K562 (cell line): Measurements from ENCODE around the gene ZBTB2. TPM values are rescaled to one million over a fixed set of nuclear protein-coding genes. Genes with fewer than 3 reads are reported as not detected.
A peak's percentile ranks its signal among the peaks of the same experiment; 100 is the strongest.

Source experiments
- ATAC-seq: fragments of 200-7000 bp; cut with Tn5 transposase; 3 replicates; pipeline ENCODE4 v1.9.1; 2020; ENCODE audit warnings: moderate library complexity
- BruUV-seq: library from RNA; stranded (reverse); fragments of 400-500 nt; replicated peaks from 2 replicates; lab custom pipeline; 2021; lab: Mats Ljungman, UMichigan
- CTCF ChIA-PET: fragments of 300-600 bp; formaldehyde crosslinking; extraction: SDS; loops from one replicate; lab custom pipeline; 2021; ENCODE audit warnings: low intra/inter-chr PET ratio; lab: Yijun Ruan, JAX
- POLR2A ChIA-PET: fragments of 300-600, 350-650 bp; sonication (Branson Sonifier 250); formaldehyde crosslinking; extraction: SDS; loops from one replicate; lab custom pipeline; 2021; ENCODE audit warnings: antibody characterized with exemption, inconsistent platforms; lab: Yijun Ruan, JAX
- DNase-seq, 4 experiments: peaks; one replicate each; pipeline versions ENCODE4 v3.0.0 to v3.0.0-alpha.2; 2011 to 2018; ENCODE audit warnings: low spot score in 3 of 4, mixed read lengths in 3 of 4; ENCODE audit errors: extremely low read depth in 1 of 4
- FAIRE-seq: peaks from 2 replicates; lab custom pipeline; 2011; peaks lifted over from hg19 to GRCh38; lab: Jason Lieb, UNC
- H2AFZ ChIP-seq: 2 replicates; pipeline ENCODE4 v1.6.0; 2011; ENCODE audit warnings: low read depth, low read length, control low read depth, inconsistent platforms
- H3K27ac ChIP-seq: fragments of 200-600 bp; 3 replicates; pipeline ENCODE4 v1.8.0; 2011; ENCODE audit warnings: low read depth, mild to moderate bottlenecking, control low read depth, inconsistent platforms, low read length, moderate library complexity, mixed read lengths; ENCODE audit errors: extremely low read depth
- H3K27me3 ChIP-seq, 2 experiments: fragments of 300-600 bp in 1 of 2; 2 replicates in 1 of 2; 3 replicates in 1 of 2; pipeline versions ENCODE4 v1.6.0 to v1.8.0; 2011; ENCODE audit warnings: inconsistent platforms in 2 of 2, low read length in 2 of 2, mild to moderate bottlenecking in 1 of 2, mixed read lengths in 1 of 2, moderate library complexity in 1 of 2; ENCODE audit not compliant: control insufficient read depth in 2 of 2, insufficient read depth in 2 of 2
- H3K36me3 ChIP-seq: fragments of 300-600 bp; 3 replicates; pipeline ENCODE4 v1.8.0; 2011; ENCODE audit warnings: mild to moderate bottlenecking, low read length, inconsistent platforms; ENCODE audit not compliant: control insufficient read depth, insufficient read depth
- H3K4me1 ChIP-seq, 2 experiments: fragments of 200-600 bp in 1 of 2; replicated peaks in 1 of 2; 2 replicates in 1 of 2; 3 replicates in 1 of 2; pipeline versions ENCODE4 v1.5.1 to v1.8.0; 2011; ENCODE audit warnings: inconsistent platforms in 2 of 2, low read length in 2 of 2, mild to moderate bottlenecking in 1 of 2, mixed read lengths in 1 of 2, moderate library complexity in 1 of 2; ENCODE audit not compliant: control insufficient read depth in 2 of 2, insufficient read depth in 2 of 2
- H3K4me2 ChIP-seq: 2 replicates; pipeline ENCODE4 v1.6.1; 2011; ENCODE audit warnings: low read length, control low read depth, inconsistent platforms, mixed read lengths; ENCODE audit not compliant: insufficient read depth
- H3K4me3 ChIP-seq: fragments of 200-600 bp; sonication (generic), shearing (Covaris generic); 2 replicates; pipeline ENCODE4 v1.5.1; 2016; ENCODE audit warnings: control low read depth, inconsistent platforms
- H3K79me2 ChIP-seq: fragments of 200-600 bp; 3 replicates; pipeline ENCODE4 v1.8.0; 2011; ENCODE audit warnings: low read length, inconsistent platforms; ENCODE audit not compliant: control insufficient read depth, insufficient read depth
- H3K9ac ChIP-seq, 2 experiments: 2 replicates each; pipeline versions ENCODE4 v1.6.0 to v1.6.1; 2011; ENCODE audit warnings: low read depth in 2 of 2, low read length in 2 of 2, control low read depth in 1 of 2, inconsistent platforms in 1 of 2, mild to moderate bottlenecking in 1 of 2, mixed read lengths in 1 of 2; ENCODE audit not compliant: insufficient read depth in 1 of 2
- H3K9me1 ChIP-seq: one replicate; pipeline ENCODE4 v1.6.0; 2011; ENCODE audit warnings: inconsistent platforms, mild to moderate bottlenecking, low read length, moderate library complexity; ENCODE audit not compliant: control insufficient read depth, insufficient read depth
- H3K9me3 ChIP-seq: replicated peaks from 2 replicates; pipeline ENCODE4 v1.5.1; 2011; ENCODE audit warnings: low read depth, low read length, inconsistent platforms; ENCODE audit not compliant: control insufficient read depth, insufficient read depth
- H4K20me1 ChIP-seq: replicated peaks from 2 replicates; pipeline ENCODE4 v1.6.1; 2011; ENCODE audit warnings: low read length, inconsistent platforms, mixed read lengths; ENCODE audit not compliant: control insufficient read depth, insufficient read depth
- BMI1 ChIP-seq: fragments of 150-350 bp; IDR thresholded peaks from 2 replicates; pipeline ENCODE4 v1.6.1; 2014; ENCODE audit warnings: low read length
- CBX8 ChIP-seq: fragments of 200-600 bp; sonication (generic); IDR thresholded peaks from 2 replicates; pipeline ENCODE4 v1.6.1; 2012; ENCODE audit warnings: borderline replicate concordance, mixed run types, low read depth, mild to moderate bottlenecking, moderate library complexity, mixed read lengths, low read length, control low read depth, inconsistent platforms; ENCODE audit not compliant: poor library complexity, severe bottlenecking; ENCODE audit errors: extremely low read depth
- ELF2 ChIP-seq: fragments of 250-450 bp; sonication (Bioruptor Pico); IDR thresholded peaks from 2 replicates; pipeline ENCODE4 v1.5.0; 2021; ENCODE audit warnings: mild to moderate bottlenecking
- PTBP1 ChIP-seq: fragments of 200-400 bp; formaldehyde crosslinking; IDR thresholded peaks from 2 replicates; pipeline ENCODE4 v1.6.1; 2017; ENCODE audit warnings: low read depth, low read length
- ZFP36 ChIP-seq: fragments of 150-350 bp; IDR thresholded peaks from 2 replicates; pipeline ENCODE4 v1.6.1; 2018; ENCODE audit warnings: low read length, low read depth; ENCODE audit not compliant: partially characterized antibody
- ZNF121 ChIP-seq: sonication (generic); formaldehyde crosslinking; conservative IDR thresholded peaks from 2 replicates; pipeline ENCODE4 v1.8.0; 2022; ENCODE audit warnings: missing genetic modification reagents
- ZNF384 ChIP-seq: IDR thresholded peaks from 2 replicates; pipeline ENCODE4 v1.6.1; 2012; ENCODE audit warnings: low read depth, low read length, improper control_type of control experiment
- WGBS: fragments of 100-300 bp; shearing (Covaris generic); methylation state at CpG from one replicate; pipeline ENCODE4 v1.1.6; 2016; ENCODE audit warnings: low coverage, mixed read lengths; ENCODE audit not compliant: insufficient coverage; ENCODE audit errors: missing lambda C conversion rate; 5-methylcytosine and 5-hydroxymethylcytosine counted together
- in situ Hi-C: fragments of 300-500 bp; cut with MboI; formaldehyde crosslinking; loops from 4 replicates; pipeline ENCODE4 v1.15.0; 2018; ENCODE audit warnings: inconsistent platforms, mixed read lengths
- intact Hi-C: fragments of 100-400 bp; cut with micrococcal nuclease; formaldehyde crosslinking; loops from 2 replicates; pipeline ENCODE4 v1.14.2; 2022
- polyA plus RNA-seq, 8 experiments: library from polyadenylated mRNA; depleted of rRNA in 4 of 8; stranded (reverse) in 5 of 8; unstranded in 3 of 8; fragments of >200 nt; fragmentation: Nextera tagmentation in 2 of 8; fragmentation: Illumina TruSeq in 1 of 8; extraction: Ambion mirVana in 2 of 8; extraction: Trizol in 1 of 8; gene quantifications; 2 replicates each; pipeline versions ENCODE4 v1.2.1 to v1.2.3, GENCODE V29; 2011 to 2014; ENCODE audit warnings: inconsistent platforms in 1 of 8, missing spikeins in 1 of 8
- total RNA-seq, 7 experiments: library from RNA; depleted of rRNA in 6 of 7; stranded (reverse); fragments of >200 nt in 6 of 7; fragmentation: Illumina TruSeq in 2 of 7; extraction: Trizol in 2 of 7; gene quantifications; 2 replicates each; pipeline versions ENCODE4 v1.2.1 to v1.2.3, GENCODE V29; 2011 to 2021; ENCODE audit warnings: low replicate concordance in 1 of 7
- TF ChIP-seq, protein P1 (sequence below), 3 experiments: IDR thresholded peaks in 2 of 3; conservative IDR thresholded peaks in 1 of 3; 2 replicates each; pipeline ENCODE4 v1.5.1; 2011 to 2012; ENCODE audit warnings: low read length in 3 of 3, mild to moderate bottlenecking in 3 of 3, control low read depth in 2 of 3, improper control_type of control experiment in 1 of 3, inconsistent platforms in 1 of 3, low read depth in 1 of 3, mixed read lengths in 1 of 3, moderate library complexity in 1 of 3; ENCODE audit not compliant: insufficient read depth in 2 of 3
- TF ChIP-seq, protein P2 (sequence below): fragments of 250-450 bp; sonication (Bioruptor Pico); IDR thresholded peaks from 2 replicates; pipeline ENCODE4 v1.8.0; 2022; ENCODE audit warnings: inconsistent platforms

The ZBTB2 gene
- total and polyA plus RNA-seq, 9 of the 15 experiments (the other 6 are each of a cell fraction or from before 2014, with no cell fraction given): 5.1 to 26.2 (median 16.4) TPM

DNA sequence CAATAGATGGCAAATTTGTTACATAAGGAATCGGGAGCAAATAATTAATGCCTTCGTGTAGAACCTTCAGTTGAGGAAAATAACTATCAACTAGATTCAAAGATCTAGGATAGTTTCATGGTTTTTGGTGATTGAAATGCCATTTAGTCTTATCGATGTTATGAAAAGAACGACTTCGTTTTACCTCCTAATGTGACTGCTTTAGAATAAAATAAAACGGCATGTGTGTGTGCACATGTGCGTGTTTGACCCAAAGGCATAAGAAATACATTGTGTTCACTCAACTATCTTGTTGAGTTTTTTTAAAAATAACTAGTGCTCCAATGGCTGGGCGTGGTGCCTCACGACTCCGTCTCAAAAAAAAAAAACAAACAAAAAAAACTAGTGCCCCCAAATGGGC lies 37.6 kb downstream of the ZBTB2 start:
- H3K9me1 ChIP-seq: no peaks in the 10 kb centered on the region
- ATAC-seq (peak; percentile 14; the same call in 1 of the 3 replicates), FAIRE-seq (no peak), DNase-seq (no peak)
- WGBS: 19% methylated on average over 10 of the region's 10 CpGs
- no TSS peak for BruUV-seq
- no peak overlapping the region for H3K27ac ChIP-seq
- H4K20me1 ChIP-seq: 0 out of 2 replicates have a peak, but pooled peaks cover 4% of the 10 kb centered on the region
- intact Hi-C loops: no loop called here
- peaks cover 0 to 4% of the 10 kb centered on the region in 2 experiments; a peak in 3 of 5 replicates for H3K4me1 ChIP-seq
- POLR2A ChIA-PET: no interaction called here
- H3K4me3 ChIP-seq: no peak overlapping the region
- no peaks in the 10 kb centered on the region for H3K36me3 ChIP-seq
- H3K9me3 ChIP-seq: no peaks in the 10 kb centered on the region
- H3K79me2 ChIP-seq: no peaks in the 10 kb centered on the region
- peaks cover 46 to 52% of the 10 kb centered on the region in 2 experiments for H3K27me3 ChIP-seq
- CTCF ChIA-PET: no interaction called here
- H3K4me2 ChIP-seq: no peak overlapping the region
- H2AFZ ChIP-seq: no peak overlapping the region
- in situ Hi-C loops: no loop called here
- TF ChIP-seq PTBP1 (no peak), ZFP36 (peak; percentile 30), ELF2 (0 out of 2 replicates have a peak, but pooled peaks have one; percentile 14), CBX8 (peak; percentile 91), BMI1 (peak; percentile 62), ZNF121 (CRISPR knock-in tag) (no peak), ZNF384 (peak; percentile 64)
- TF ChIP-seq, protein P1, sequence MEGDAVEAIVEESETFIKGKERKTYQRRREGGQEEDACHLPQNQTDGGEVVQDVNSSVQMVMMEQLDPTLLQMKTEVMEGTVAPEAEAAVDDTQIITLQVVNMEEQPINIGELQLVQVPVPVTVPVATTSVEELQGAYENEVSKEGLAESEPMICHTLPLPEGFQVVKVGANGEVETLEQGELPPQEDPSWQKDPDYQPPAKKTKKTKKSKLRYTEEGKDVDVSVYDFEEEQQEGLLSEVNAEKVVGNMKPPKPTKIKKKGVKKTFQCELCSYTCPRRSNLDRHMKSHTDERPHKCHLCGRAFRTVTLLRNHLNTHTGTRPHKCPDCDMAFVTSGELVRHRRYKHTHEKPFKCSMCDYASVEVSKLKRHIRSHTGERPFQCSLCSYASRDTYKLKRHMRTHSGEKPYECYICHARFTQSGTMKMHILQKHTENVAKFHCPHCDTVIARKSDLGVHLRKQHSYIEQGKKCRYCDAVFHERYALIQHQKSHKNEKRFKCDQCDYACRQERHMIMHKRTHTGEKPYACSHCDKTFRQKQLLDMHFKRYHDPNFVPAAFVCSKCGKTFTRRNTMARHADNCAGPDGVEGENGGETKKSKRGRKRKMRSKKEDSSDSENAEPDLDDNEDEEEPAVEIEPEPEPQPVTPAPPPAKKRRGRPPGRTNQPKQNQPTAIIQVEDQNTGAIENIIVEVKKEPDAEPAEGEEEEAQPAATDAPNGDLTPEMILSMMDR (IDR thresholded peaks at IDR 0.05 in 2 of 3, conservative IDR thresholded peaks at IDR 0.05 in 1 of 3; ENCODE audit: insufficient read depth in 2 of 3, low read depth in 1 of 3, low read length in 3 of 3): 0 out of 6 replicates have a peak, but pooled peaks of 1 of the 3 experiments have one; percentile 11
- TF ChIP-seq, protein P2, sequence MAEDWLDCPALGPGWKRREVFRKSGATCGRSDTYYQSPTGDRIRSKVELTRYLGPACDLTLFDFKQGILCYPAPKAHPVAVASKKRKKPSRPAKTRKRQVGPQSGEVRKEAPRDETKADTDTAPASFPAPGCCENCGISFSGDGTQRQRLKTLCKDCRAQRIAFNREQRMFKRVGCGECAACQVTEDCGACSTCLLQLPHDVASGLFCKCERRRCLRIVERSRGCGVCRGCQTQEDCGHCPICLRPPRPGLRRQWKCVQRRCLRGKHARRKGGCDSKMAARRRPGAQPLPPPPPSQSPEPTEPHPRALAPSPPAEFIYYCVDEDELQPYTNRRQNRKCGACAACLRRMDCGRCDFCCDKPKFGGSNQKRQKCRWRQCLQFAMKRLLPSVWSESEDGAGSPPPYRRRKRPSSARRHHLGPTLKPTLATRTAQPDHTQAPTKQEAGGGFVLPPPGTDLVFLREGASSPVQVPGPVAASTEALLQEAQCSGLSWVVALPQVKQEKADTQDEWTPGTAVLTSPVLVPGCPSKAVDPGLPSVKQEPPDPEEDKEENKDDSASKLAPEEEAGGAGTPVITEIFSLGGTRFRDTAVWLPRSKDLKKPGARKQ (CRISPR knock-in tag): 0 out of 2 replicates have a peak, but pooled peaks have one; percentile 52
- no peak overlapping the region for H3K9ac ChIP-seq
